ENCODE results near the gene TXNRD3. TPM values are rescaled to one million over a fixed set of nuclear protein-coding genes. Genes with fewer than 3 reads are reported as not detected.

Gene TXNRD3
- total and polyA plus RNA-seq, 8 donors = 4.4 to 8.3 (median 5.8) TPM

DNA sequence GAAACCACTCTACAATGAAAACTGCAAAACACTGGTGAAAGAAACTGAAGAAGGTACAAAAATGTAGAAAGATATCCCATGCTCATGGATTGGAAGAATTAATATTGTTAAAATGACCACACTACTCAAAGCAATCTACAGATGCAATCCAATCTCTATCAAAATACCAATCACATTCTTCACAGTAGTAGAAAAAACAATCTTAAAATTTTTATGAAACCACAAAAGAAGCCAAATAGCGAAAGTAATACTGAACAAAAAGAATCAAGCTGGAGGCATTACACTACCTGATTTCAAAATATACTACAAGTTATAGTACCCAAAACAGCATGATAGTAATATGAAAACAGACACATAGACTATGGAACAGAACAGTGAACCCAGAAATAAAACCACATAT lies 36.9 kb downstream of the TXNRD3 start:
- DNase-seq (no peak), ATAC-seq (no peak), FAIRE-seq (no peak)
- no peak overlapping the region for H3K27ac ChIP-seq
- WGBS, 2 donors = 92 to 97% methylated on average over 1 of the region's 1 CpG
- no peaks in the 10 kb centered on the region for H3K9me3 ChIP-seq
- no peak for TF ChIP-seq CTCF (IDR thresholded peaks at IDR 0.05)
- no peaks in the 10 kb centered on the region for H3K4me1 ChIP-seq
- intact Hi-C loops (cut with DNase I) = no loop called here
- H3K4me3 ChIP-seq = no peak overlapping the region
- H3K36me3 ChIP-seq = no peaks in the 10 kb centered on the region
- no peaks in the 10 kb centered on the region for H3K27me3 ChIP-seq

- intact Hi-C loops (cut with DNase I) = no loop called here
- no peaks in the 10 kb centered on the region for H3K27me3 ChIP-seq
- no peaks in the 10 kb centered on the region for H3K4me1 ChIP-seq
- H3K27ac ChIP-seq = no peak overlapping the region
- DNase-seq (no peak), FAIRE-seq (no peak), ATAC-seq (no peak)
- no peaks in the 10 kb centered on the region for H3K9me3 ChIP-seq
- TF ChIP-seq CTCF (IDR thresholded peaks at IDR 0.05) = no peak
- H3K36me3 ChIP-seq = no peaks in the 10 kb centered on the region
- H3K4me3 ChIP-seq = no peak overlapping the region
Observed at GRCh38 chr3:126617571-126617970, 37.4 kb downstream of the TXNRD3 start.

DNA sequence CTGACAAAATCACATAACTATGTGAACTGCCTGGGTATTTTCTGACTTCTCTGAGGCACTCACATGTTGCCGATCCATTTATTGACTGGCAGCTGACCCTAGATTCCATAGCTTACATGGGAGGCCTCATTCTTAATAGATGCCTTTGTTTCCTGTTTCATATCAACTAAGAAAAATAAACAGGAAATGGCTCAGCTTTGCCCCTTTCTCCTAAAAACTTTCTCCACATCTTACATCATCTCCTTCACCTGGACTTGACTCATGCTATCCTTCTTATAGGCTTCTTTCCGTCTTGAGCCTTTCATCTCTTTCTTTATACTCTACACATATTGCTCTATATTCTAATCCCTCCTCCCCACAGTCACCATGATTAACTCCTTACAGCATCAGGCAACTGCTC lies 38.0 kb downstream of the TXNRD3 start:
- Histone ChIP-seq H3K4me1 (no peaks in the 10 kb centered on the region), H3K9me3 (no peaks in the 10 kb centered on the region), H3K36me3 (no peaks in the 10 kb centered on the region), H3K27ac (no peak overlapping the region), H3K27me3 (no peaks in the 10 kb centered on the region), H3K4me3 (no peak overlapping the region)
- no peak for TF ChIP-seq CTCF (IDR thresholded peaks at IDR 0.05)
- intact Hi-C loops (cut with DNase I) = no loop called here
- no peak for DNase-seq
- ATAC-seq = no peak
- no peak for FAIRE-seq
- WGBS, 2 donors = 80 to 87% methylated on average over 2 of the region's 2 CpGs

DNA sequence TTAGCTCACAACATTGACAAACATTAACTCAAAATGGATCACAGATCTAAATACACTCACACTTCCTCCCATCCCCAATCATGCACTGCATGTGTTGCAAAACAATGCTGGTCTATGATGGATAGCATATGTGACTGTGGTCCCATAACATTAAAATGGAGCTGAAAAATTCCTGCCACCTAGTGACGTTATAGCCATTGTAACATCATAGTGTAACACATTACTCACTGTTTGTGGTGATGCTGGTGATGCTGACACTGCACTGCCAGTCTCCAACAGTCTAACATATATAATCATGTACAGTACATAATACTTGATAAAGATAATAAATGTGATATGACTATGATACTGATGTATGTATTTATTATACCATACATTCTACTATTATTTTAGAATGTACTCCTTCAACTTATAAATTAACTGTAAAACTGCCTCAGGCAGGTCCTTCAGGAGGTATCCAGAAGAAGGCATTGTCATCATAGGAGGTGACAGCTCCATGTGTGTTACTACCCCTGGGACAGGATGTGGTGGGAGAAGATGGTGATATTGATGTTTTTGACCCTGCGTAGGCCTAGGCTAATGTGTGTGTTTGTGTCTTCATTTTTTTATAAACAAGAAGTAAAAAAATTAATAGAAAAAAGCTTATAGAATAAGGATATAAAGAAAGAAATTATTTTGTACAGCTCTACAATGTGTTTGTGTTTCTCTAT lies 41.3 kb downstream of the TXNRD3 start:
- no peak for TF ChIP-seq CTCF (IDR thresholded peaks at IDR 0.05)
- Histone ChIP-seq H3K4me3 (no peak overlapping the region), H3K36me3 (peaks cover 0 to 12% (median 5%) of the 10 kb centered on the region in 3 donors), H3K27ac (no peak overlapping the region), H3K4me1 (no peaks in the 10 kb centered on the region), H3K27me3 (no peaks in the 10 kb centered on the region), H3K9me3 (no peaks in the 10 kb centered on the region)
- ATAC-seq = no peak
- DNase-seq = no peak
- intact Hi-C loops (cut with DNase I) = no loop called here
- WGBS, 2 donors = 86 to 91% methylated on average over 2 of the region's 2 CpGs
- no peak for FAIRE-seq

GRCh38 chr3:126612479-126613205 lies 42.3 kb downstream of the TXNRD3 start:
- H3K4me1 ChIP-seq = no peaks in the 10 kb centered on the region
- 89 to 93% methylated on average over 4 of the region's 4 CpGs for WGBS, 2 donors
- no peak for DNase-seq
- no peak overlapping the region for H3K27ac ChIP-seq
- no peaks in the 10 kb centered on the region for H3K9me3 ChIP-seq
- H3K27me3 ChIP-seq = no peaks in the 10 kb centered on the region
- peaks cover 0 to 22% (median 8%) of the 10 kb centered on the region in 3 donors for H3K36me3 ChIP-seq
- intact Hi-C loops (cut with DNase I) = no loop called here
- no peak for TF ChIP-seq CTCF (IDR thresholded peaks at IDR 0.05)
- H3K4me3 ChIP-seq = no peak overlapping the region
- FAIRE-seq = no peak
- ATAC-seq = no peak
